Measurements from ENCODE around the gene DUSP3. TPM values are rescaled to one million over a fixed set of nuclear protein-coding genes. Genes with fewer than 3 reads are reported as not detected.

DUSP3 gene
- total RNA-seq, 1 experiment from 2014 or later, result 16.9 TPM

GRCh38 chr17:43826206-43826605 lies 47.4 kb upstream of the DUSP3 start:
- Mint-ChIP-seq H3K4me3 (no peak overlapping the region), H3K36me3 (ENCODE audit: insufficient read depth in 1 of 3, low read depth in 3 of 3) (peaks cover 2 to 16% (median 7%) of the 10 kb centered on the region in 3 experiments; a peak in 6 of 7 replicates), H3K9me3 (no peaks in the 10 kb centered on the region), H3K4me1 (peaks cover under 1 to 5% of the 10 kb centered on the region in 2 experiments; a peak in 2 of 4 replicates), H3K27me3 (ENCODE audit: low read depth) (peaks cover 1% of the 10 kb centered on the region), H3K27ac (no peak overlapping the region)
- H3K9ac ChIP-seq (ENCODE audit: extremely low read depth, insufficient read length, low read length), result no peak overlapping the region
- H2BK12ac ChIP-seq (ENCODE audit: insufficient read length, low read depth, low read length), result no peak overlapping the region
- no peak overlapping the region for H4K91ac ChIP-seq (ENCODE audit: insufficient read length, low read depth, low read length)
- no peak overlapping the region for H2BK120ac ChIP-seq (ENCODE audit: low read depth, low read length, poor library complexity, severe bottlenecking)
- no peak overlapping the region for H3K14ac ChIP-seq (ENCODE audit: insufficient read depth, low read length)
- no peak overlapping the region for H3K23ac ChIP-seq (ENCODE audit: insufficient read length, low read depth, low read length)
- H3K4me2 ChIP-seq (ENCODE audit: insufficient read depth, insufficient read length, low read length), result no peak overlapping the region
- WGBS (ENCODE audit: extremely low coverage, insufficient read length, low lambda C conversion rate), result no CpG with 5 or more reads among the region's 7 CpGs
- H4K8ac ChIP-seq (replicated peaks; ENCODE audit: insufficient read length, low read depth, low read length), result no peak overlapping the region
- H3K27me3 ChIP-seq (ENCODE audit: insufficient read depth, low read length), result no peaks in the 10 kb centered on the region
- DNase-seq, result no peak
- H2BK15ac ChIP-seq (ENCODE audit: low read depth, low read length), result no peak overlapping the region
- H3K4ac ChIP-seq (ENCODE audit: low read depth, low read length), result no peak overlapping the region
- H2BK20ac ChIP-seq (ENCODE audit: low read depth, low read length, poor library complexity, severe bottlenecking), result no peak overlapping the region
- H3K23me2 ChIP-seq (ENCODE audit: insufficient read length, low read depth, low read length, poor library complexity, severe bottlenecking), result no peaks in the 10 kb centered on the region
- H3K9me3 ChIP-seq (ENCODE audit: control insufficient read depth, low read depth, low read length), result no peaks in the 10 kb centered on the region
- TF ChIP-seq CTCF (conservative IDR thresholded peaks at IDR 0.05), result no peak
- no peaks in the 10 kb centered on the region for H3K4me1 ChIP-seq (ENCODE audit: insufficient read depth, low read length)
- H3T11ph ChIP-seq (ENCODE audit: low read length), result no peak overlapping the region
- no peak overlapping the region for H2BK5ac ChIP-seq (ENCODE audit: insufficient read length, low read length)
- no peak overlapping the region for H3K18ac ChIP-seq (ENCODE audit: insufficient read length, low read depth, low read length)
- no peak overlapping the region for H3K27ac ChIP-seq (ENCODE audit: insufficient read length, low read depth, low read length)
- H2AFZ ChIP-seq (ENCODE audit: low read length), result no peak overlapping the region
- no peaks in the 10 kb centered on the region for H3K79me2 ChIP-seq (ENCODE audit: insufficient read depth, low read length)
- H3K79me1 ChIP-seq (ENCODE audit: insufficient read depth, low read depth, low read length, poor library complexity, severe bottlenecking), result no peaks in the 10 kb centered on the region
- H4K5ac ChIP-seq (ENCODE audit: insufficient read length, low read depth, low read length), result no peak overlapping the region
- H2AK5ac ChIP-seq (ENCODE audit: insufficient read length, low read length), result no peak overlapping the region
- no peak overlapping the region for H3K56ac ChIP-seq (ENCODE audit: insufficient read length, low read depth, low read length)
- no peaks in the 10 kb centered on the region for H4K20me1 ChIP-seq (ENCODE audit: control insufficient read depth, insufficient read depth, insufficient read length)
